OCI-LY7 (cell line): ENCODE results near the gene RNU6-9. TPM values are rescaled to one million over a fixed set of nuclear protein-coding genes. Genes with fewer than 3 reads are reported as not detected.

Source experiments
- BruUV-seq: library from RNA; stranded (reverse); fragments of 400-500 nt; replicated peaks from 2 replicates; lab custom pipeline; 2021; lab: Mats Ljungman, UMichigan
- CTCF ChIA-PET: fragments of 300-600 bp; sonication (Branson Sonifier 250); formaldehyde crosslinking; loops from one replicate; lab custom pipeline; 2022; ENCODE audit warnings: antibody characterized with exemption; ENCODE audit not compliant: unreplicated experiment; lab: Charles Lee
- POLR2A ChIA-PET: fragments of 300-600 bp; sonication (Branson Sonifier 250); formaldehyde crosslinking; loops from one replicate; lab custom pipeline; 2022; ENCODE audit warnings: antibody characterized with exemption; lab: Charles Lee
- DNase-seq: peaks from one replicate; pipeline ENCODE4 v3.0.0-alpha.2; 2015; ENCODE audit warnings: low spot score
- H2AFZ ChIP-seq: fragments of 200-600 bp; sonication (generic), shearing (Covaris generic); 2 replicates; pipeline ENCODE4 v1.6.1; 2014; ENCODE audit warnings: mild to moderate bottlenecking, antibody characterized with exemption, low read length, moderate library complexity
- H3K27ac ChIP-seq: fragments of 200-600 bp; sonication (generic); 2 replicates; pipeline ENCODE4 v1.5.1; 2014; ENCODE audit warnings: mixed run types, low read depth, mild to moderate bottlenecking, moderate library complexity, low read length, inconsistent platforms; ENCODE audit not compliant: poor library complexity, severe bottlenecking
- H3K36me3 ChIP-seq: fragments of 200-600 bp; sonication (generic); 2 replicates; pipeline ENCODE4 v1.6.1; 2014; ENCODE audit warnings: mild to moderate bottlenecking, antibody characterized with exemption, low read length, moderate library complexity, mixed read lengths; ENCODE audit not compliant: insufficient read depth
- H3K4me1 ChIP-seq: fragments of 200-600 bp; sonication (generic); 2 replicates; pipeline ENCODE4 v1.5.1; 2014; ENCODE audit warnings: mild to moderate bottlenecking, low read length; ENCODE audit not compliant: insufficient read depth, poor library complexity, severe bottlenecking
- H3K4me2 ChIP-seq: fragments of 200-600 bp; sonication (generic); 2 replicates; pipeline ENCODE4 v1.6.1; 2014; ENCODE audit warnings: mild to moderate bottlenecking, low read length
- H3K4me3 ChIP-seq: fragments of 200-600 bp; sonication (generic); 2 replicates; pipeline ENCODE4 v1.5.1; 2014; ENCODE audit warnings: mild to moderate bottlenecking, low read depth, low read length; ENCODE audit not compliant: poor library complexity, severe bottlenecking
- H3K79me2 ChIP-seq: fragments of 200-600 bp; sonication (generic); 2 replicates; pipeline ENCODE4 v1.6.1; 2016; ENCODE audit warnings: low read depth, mild to moderate bottlenecking, low read length, moderate library complexity, mixed read lengths; ENCODE audit not compliant: insufficient read depth
- H3K9me2 ChIP-seq: fragments of 200-600 bp; sonication (generic); 2 replicates; pipeline ENCODE4 v1.6.1; 2016; ENCODE audit warnings: mild to moderate bottlenecking, low read length, mixed read lengths; ENCODE audit not compliant: insufficient read depth
- H3K9me3 ChIP-seq: fragments of 200-600 bp; sonication (generic); 2 replicates; pipeline ENCODE4 v1.6.1; 2014; ENCODE audit warnings: mild to moderate bottlenecking, mixed run types, low read length, mixed read lengths
- H4K20me1 ChIP-seq: fragments of 200-600 bp; sonication (generic); 2 replicates; pipeline ENCODE4 v1.6.1; 2014; ENCODE audit warnings: mild to moderate bottlenecking, antibody characterized with exemption, low read length, moderate library complexity, mixed read lengths; ENCODE audit not compliant: insufficient read depth
- EZH2phosphoT487 ChIP-seq: fragments of 200-600 bp; sonication (generic); IDR thresholded peaks from 2 replicates; pipeline ENCODE4 v1.6.1; 2018; ENCODE audit warnings: low read depth, borderline replicate concordance, mild to moderate bottlenecking, mixed run types, antibody characterized with exemption, low read length, moderate library complexity, mixed read lengths
- intact Hi-C: fragments of 100-400 bp; cut with micrococcal nuclease; formaldehyde crosslinking; loops from one replicate; pipeline ENCODE4 v1.10.0; 2022; ENCODE audit not compliant: unreplicated experiment
- total RNA-seq, 2 experiments: library from RNA; depleted of rRNA in 1 of 2; stranded (reverse); fragments of >200 nt in 1 of 2; shearing (Covaris generic) in 1 of 2; gene quantifications; 2 replicates each; pipeline ENCODE4 v1.2.3, GENCODE V29; 2014 to 2022
- TF ChIP-seq, protein P1 (sequence below): fragments of 200-600 bp; sonication (generic); conservative IDR thresholded peaks from 2 replicates; pipeline ENCODE4 v1.5.1; 2014; ENCODE audit warnings: mild to moderate bottlenecking, antibody characterized with exemption, low read length, moderate library complexity, mixed read lengths

The RNU6-9 gene
- total RNA-seq, 2 experiments from 2014 or later = not detected

DNA sequence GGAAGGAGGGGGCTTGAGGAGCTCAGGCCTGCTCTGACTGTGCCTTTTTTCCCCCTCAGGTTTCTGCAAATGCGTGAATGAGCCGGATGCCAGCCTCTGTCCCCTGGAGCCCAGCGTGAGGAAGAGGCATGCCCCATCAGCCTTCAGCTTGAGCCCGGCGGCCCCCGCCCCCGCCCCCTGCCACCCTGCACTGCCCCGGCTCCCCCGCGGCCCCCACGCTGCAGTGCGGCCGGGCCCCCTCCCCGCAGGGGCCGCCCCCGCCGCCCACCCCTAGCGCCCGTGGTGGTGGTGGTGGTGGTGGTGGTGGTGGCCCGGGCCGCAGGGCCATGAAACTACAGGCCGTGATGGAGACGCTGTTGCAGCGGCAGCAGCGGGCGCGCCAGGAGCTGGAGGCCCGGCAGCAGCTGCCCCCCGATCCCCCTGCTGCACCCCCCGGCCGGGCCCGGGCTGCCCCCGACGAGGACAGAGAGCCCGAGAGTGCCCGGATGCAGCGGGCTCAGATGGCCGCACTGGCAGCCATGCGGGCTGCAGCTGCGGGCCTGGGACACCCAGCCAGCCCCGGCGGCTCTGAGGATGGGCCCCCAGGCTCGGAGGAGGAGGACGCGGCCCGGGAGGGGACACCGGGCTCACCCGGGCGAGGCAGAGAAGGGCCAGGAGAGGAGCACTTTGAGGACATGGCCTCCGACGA lies 36.1 kb downstream of the RNU6-9 start:
- Histone ChIP-seq H4K20me1 (no peaks in the 10 kb centered on the region), H3K4me3 (no peak overlapping the region), H3K27ac (no peak overlapping the region), H3K4me2 (no peak overlapping the region), H3K36me3 (no peaks in the 10 kb centered on the region), H3K9me3 (no peaks in the 10 kb centered on the region), H2AFZ (no peak overlapping the region), H3K9me2 (no peaks in the 10 kb centered on the region), H3K4me1 (peaks cover 14% of the 10 kb centered on the region), H3K79me2 (no peaks in the 10 kb centered on the region)
- DNase-seq = no peak
- POLR2A ChIA-PET = no interaction called here
- CTCF ChIA-PET = no interaction called here
- intact Hi-C loops = no loop called here
- BruUV-seq = no TSS peak
- TF ChIP-seq, protein P1, sequence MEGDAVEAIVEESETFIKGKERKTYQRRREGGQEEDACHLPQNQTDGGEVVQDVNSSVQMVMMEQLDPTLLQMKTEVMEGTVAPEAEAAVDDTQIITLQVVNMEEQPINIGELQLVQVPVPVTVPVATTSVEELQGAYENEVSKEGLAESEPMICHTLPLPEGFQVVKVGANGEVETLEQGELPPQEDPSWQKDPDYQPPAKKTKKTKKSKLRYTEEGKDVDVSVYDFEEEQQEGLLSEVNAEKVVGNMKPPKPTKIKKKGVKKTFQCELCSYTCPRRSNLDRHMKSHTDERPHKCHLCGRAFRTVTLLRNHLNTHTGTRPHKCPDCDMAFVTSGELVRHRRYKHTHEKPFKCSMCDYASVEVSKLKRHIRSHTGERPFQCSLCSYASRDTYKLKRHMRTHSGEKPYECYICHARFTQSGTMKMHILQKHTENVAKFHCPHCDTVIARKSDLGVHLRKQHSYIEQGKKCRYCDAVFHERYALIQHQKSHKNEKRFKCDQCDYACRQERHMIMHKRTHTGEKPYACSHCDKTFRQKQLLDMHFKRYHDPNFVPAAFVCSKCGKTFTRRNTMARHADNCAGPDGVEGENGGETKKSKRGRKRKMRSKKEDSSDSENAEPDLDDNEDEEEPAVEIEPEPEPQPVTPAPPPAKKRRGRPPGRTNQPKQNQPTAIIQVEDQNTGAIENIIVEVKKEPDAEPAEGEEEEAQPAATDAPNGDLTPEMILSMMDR = no peak
- TF ChIP-seq EZH2phosphoT487 = no peak

- no peaks in the 10 kb centered on the region for H4K20me1 ChIP-seq
- no peak overlapping the region for H3K4me3 ChIP-seq
- POLR2A ChIA-PET = no interaction called here
- BruUV-seq = no TSS peak
- H3K9me3 ChIP-seq = no peaks in the 10 kb centered on the region
- H3K79me2 ChIP-seq = no peaks in the 10 kb centered on the region
- CTCF ChIA-PET = no interaction called here
- H3K27ac ChIP-seq = no peak overlapping the region
- intact Hi-C loops = no loop called here
- H2AFZ ChIP-seq = no peak overlapping the region
- peaks cover 9% of the 10 kb centered on the region for H3K4me1 ChIP-seq
- no peak for TF ChIP-seq EZH2phosphoT487
- TF ChIP-seq, protein P1 = no peak
- H3K4me2 ChIP-seq = no peak overlapping the region
- H3K36me3 ChIP-seq = no peaks in the 10 kb centered on the region
- no peak for DNase-seq
- H3K9me2 ChIP-seq = no peaks in the 10 kb centered on the region
Measured at GRCh38 chr19:929891-930258, 36.6 kb downstream of the RNU6-9 start.

GRCh38 chr19:931860-932647 lies 38.8 kb downstream of the RNU6-9 start:
- no peaks in the 10 kb centered on the region for H3K9me2 ChIP-seq

More at GRCh38 chr19:931860-932647, 38.8 kb downstream of the RNU6-9 start:
- intact Hi-C loops = no loop called here
- H3K4me1 ChIP-seq = peaks cover 3% of the 10 kb centered on the region
- no peak overlapping the region for H2AFZ ChIP-seq
- ChIA-PET POLR2A (no interaction called here), CTCF (no interaction called here)
- no TSS peak for BruUV-seq
- no peak overlapping the region for H3K4me2 ChIP-seq
- TF ChIP-seq, protein P1 = peak; percentile 26; the same call in 1 of the 2 replicates
- no peak for TF ChIP-seq EZH2phosphoT487
- no peak for DNase-seq
- H3K36me3 ChIP-seq = no peaks in the 10 kb centered on the region
- no peaks in the 10 kb centered on the region for H4K20me1 ChIP-seq
- no peaks in the 10 kb centered on the region for H3K9me3 ChIP-seq
- H3K4me3 ChIP-seq = no peak overlapping the region
- no peak overlapping the region for H3K27ac ChIP-seq
- no peaks in the 10 kb centered on the region for H3K79me2 ChIP-seq
